DMS153 treated with DMSO at 0.1 percent for 48 hours (cell line): Measurements from ENCODE around the gene NCR1.
"Not testable (repeated sequence)": the region's sequence is repeated elsewhere in the genome, so short reads cannot be mapped to it uniquely, and the experiment has no call there.

Experiments used
- DNase-seq: peaks from one replicate; lab custom pipeline; 2025; ENCODE audit not compliant: unreplicated experiment; lab: John Stamatoyannopoulos, UW

Gene NCR1

DNA sequence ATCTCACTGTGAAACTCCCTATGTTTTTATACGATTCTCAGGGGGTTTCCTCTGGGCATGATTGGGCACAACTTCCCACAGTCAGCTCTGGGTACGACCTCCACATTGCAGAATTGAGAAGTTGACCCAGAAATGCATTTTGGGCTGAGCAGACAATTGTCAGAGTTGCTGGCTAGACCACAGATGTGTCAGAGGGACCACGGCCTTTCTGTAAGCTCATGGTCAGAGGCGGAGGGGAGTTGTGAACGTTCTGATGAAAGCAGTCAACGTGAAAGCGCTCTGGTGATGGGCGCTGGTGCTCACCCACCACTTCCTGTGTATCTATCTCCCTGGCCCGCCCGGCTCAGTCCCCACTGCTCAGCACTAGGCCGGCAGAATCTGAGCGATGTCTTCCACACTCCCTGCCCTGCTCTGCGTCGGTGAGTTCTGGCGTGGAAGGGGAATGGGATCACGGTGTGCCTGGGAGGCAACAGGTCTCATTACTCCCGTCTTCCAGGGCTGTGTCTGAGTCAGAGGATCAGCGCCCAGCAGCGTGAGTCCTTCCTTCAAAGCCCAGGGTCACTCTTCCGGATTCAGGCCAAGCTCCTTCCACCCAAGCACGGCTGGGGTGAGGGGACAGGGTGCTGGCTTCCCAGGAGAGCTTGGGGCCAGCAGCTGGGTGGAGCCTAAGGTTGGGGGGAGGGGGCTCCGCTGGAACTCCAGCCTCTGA is at the start of gene NCR1:
Gene NCR1 (plus strand): TSS at position 346 of the 709 bp plus-strand sequence. CDS start 40 bp downstream, at position 386.
- no peak for DNase-seq

- not testable (repeated sequence) for DNase-seq
Measured at GRCh38 chr19:54858476-54858875, 47.5 kb upstream of the NCR1 start.

GRCh38 chr19:54859421-54859820 is 46.5 kb upstream of the NCR1 start:
- not testable (repeated sequence) for DNase-seq

- not testable (repeated sequence) for DNase-seq
Measured at GRCh38 chr19:54863459-54863858, 42.5 kb upstream of the NCR1 start.

DNA sequence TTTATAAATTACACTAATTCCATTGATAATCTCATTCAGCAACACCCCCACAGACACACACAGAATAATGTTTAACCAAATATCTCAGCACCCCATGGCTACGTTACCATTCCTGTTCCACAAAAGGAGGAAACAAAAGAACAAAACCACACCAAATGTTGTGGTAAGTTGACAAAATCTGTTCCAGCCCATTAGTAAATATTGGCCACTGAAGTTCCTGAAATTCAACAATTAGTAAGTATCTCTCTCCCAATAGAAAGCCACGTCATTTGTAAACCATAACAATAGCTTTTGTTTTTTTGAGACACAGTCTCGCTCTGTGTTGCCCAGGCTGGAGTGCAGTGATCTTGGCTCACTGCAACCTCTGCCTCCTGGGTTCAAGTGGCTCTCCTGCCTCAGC is 34.3 kb upstream of the NCR1 start:
- DNase-seq: no peak

DNA sequence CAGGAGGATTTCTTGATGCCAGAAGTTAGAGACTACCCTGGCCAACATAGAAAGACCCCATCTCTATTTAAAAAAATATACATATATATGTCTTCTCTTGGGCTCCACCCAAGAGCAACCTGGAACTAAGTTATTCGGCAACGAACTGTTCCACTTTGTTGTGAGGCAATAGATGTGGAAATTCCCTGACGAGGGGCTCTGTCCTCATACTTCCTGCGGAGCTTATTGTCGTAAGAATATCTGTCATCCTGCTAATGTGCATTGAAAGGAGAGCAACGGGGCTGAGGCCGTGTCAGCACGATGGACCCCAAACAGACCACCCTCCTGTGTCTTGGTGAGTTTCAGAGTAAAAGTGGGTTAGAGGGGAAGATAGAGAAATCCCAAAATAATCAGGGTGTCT is 32.0 kb upstream of the NCR1 start, which contains the start of gene FCAR:
Gene FCAR (plus strand): TSS at position 246 of the 400 bp plus-strand sequence. CDS start 55 bp downstream, at position 301.
- DNase-seq: no peak

- no peak for DNase-seq
Measured at GRCh38 chr19:54875506-54875905, 30.4 kb upstream of the NCR1 start.

DNA sequence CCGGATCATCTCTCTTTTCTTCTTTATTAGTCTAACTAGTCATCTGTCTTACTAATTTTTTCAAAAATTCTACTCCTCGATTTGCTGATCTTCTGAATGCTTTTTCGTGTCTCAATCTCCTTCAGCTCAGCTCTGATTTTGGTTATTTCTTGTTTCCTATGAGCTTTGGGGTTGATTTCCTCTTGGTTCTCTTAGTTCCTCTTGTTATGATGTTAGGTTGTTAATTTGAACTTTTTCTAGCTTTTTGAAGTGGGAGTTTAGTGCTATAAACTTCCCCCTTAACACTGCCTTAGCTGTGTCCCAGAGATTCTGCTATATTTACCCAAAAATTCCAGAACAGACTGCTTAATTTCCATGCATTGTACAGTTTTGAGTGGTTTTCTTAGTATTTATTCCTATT is 28.5 kb upstream of the NCR1 start:
- DNase-seq: no peak

- DNase-seq: no peak
Measured at GRCh38 chr19:54881884-54882283, 24.1 kb upstream of the NCR1 start.

GRCh38 chr19:54882758-54883157 is 23.2 kb upstream of the NCR1 start:
- DNase-seq: no peak

DNA sequence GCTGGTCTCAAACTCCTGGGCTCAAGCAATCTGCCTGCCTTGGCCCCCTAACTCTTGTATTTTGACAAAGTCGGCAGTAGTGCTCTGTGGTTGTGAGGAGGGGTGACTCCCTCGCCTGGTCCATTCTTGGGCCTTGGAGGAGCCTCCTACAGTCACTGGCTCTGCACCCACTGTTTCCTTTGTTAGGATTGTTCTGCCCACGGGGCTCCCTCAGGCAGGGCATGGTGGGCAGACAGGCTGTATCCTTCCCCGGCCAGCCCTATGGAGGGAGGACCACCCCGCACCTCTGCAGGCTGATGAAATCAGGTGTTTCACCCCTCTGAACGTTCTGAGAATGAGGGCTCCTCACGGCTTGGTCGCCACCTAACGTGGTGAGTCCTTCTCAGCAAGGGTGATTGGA is 22.7 kb upstream of the NCR1 start:
- no peak for DNase-seq

DNA sequence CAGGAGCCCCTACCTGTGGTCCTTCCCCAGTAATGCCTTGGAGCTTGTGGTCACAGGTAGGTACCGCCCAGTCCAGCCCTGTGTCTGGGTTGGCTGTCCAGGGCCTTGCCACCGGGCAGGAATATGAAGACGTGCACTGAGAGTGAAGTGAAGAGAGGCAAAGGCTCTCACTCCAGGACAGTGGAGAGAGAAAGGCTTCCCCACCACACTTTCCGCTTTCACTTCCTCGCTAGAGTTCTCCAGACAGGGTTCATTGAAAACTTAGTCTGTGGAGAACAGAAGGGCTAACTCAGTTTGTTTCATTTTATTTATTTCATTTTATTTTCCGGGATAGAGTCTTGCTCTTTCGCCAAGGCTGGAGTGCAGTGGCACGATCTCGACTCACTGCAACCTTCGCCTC is 17.7 kb upstream of the NCR1 start:
- DNase-seq: no peak

DNA sequence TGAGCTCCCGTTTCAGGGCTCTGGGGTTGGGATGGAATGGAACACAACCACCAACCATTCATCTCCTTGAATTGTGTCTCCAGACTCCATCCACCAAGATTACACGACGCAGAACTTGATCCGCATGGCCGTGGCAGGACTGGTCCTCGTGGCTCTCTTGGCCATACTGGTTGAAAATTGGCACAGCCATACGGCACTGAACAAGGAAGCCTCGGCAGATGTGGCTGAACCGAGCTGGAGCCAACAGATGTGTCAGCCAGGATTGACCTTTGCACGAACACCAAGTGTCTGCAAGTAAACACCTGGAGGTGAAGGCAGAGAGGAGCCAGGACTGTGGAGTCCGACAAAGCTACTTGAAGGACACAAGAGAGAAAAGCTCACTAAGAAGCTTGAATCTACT is 16.4 kb upstream of the NCR1 start:
- DNase-seq: no peak

DNA sequence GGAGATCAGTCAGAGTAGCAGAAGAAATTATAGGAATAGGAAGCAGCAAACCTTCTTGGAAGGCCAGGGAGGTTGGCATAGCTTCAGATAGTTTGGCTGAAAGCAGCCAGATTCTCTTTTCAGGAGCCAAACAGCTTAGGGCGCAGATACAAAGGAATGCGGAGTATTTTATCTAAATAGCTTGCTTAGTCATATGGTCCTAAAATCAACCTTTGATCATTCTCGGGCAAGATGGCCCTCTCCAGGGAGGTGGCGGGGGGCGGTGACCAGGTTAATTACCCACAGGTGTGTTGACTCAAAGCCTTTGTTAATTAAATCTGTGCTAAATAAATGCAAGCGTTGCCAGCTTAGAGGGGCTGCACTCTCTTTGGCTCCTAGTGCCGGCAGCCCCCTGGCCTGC is 12.5 kb upstream of the NCR1 start:
- DNase-seq: no peak

DNA sequence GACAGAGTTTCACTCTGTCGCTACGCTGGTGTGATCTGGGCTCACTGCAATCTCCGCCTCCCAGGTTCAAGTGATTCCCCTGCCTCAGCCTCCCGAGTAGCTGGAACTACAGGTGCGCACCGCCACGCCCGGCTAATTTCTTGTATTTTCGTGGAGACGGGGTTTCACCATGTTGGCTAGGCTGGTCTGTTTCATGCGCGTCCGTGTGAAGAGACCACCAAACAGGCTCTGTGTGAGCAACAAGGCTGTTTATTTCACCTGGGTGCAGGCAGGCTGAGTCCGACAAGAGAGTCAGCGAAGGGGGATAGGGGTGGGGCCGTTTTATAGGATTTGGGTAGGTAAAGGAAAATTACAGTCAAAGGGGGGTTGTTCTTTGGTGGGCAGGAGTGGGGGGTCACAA is 11.8 kb upstream of the NCR1 start:
- DNase-seq: not testable (repeated sequence)

- DNase-seq: no peak
Measured at GRCh38 chr19:54896036-54896435, 9.9 kb upstream of the NCR1 start.

- not testable (repeated sequence) for DNase-seq
Measured at GRCh38 chr19:54898685-54899084, 7.3 kb upstream of the NCR1 start.

DNA sequence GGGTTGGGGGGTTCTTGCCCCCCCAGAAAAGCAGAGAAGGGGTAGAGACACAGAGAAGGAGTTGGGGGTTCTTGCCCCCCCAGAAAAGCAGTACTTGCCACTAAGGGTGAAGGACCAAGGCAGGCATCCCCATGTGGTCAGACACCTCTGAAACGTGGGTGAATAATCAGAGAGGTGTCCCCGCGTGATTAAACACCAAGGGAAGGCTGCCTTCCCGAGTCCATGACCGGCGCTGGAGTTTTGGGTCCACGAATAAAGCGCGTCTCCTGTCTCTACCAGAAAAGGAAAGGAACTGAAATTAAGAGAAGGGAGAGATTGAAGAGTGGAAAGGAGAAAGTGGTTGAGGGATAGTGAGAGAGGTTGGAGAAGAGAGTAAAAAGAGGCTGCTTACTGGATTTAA is 6.3 kb upstream of the NCR1 start:
- not testable (repeated sequence) for DNase-seq

DNA sequence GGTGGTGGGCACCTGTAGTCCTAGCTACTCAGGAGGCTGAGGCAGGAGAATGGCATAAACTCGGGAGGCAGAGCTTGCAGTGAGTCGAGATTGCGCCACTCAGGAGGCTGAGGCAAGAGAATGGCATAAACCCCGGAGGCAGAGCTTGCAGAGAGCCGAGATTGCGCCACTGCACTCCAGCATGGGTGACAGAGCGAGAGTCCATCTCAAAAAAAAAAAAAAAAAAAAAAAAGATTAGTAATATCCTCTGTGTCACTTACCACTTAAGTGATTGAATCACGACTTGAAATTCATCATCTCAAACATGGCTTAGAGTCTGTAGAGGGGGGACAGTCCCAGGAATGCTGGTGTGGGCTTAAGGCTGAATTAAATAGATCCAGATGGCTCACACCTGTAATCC is 4.8 kb upstream of the NCR1 start:
- not testable (repeated sequence) for DNase-seq

DNA sequence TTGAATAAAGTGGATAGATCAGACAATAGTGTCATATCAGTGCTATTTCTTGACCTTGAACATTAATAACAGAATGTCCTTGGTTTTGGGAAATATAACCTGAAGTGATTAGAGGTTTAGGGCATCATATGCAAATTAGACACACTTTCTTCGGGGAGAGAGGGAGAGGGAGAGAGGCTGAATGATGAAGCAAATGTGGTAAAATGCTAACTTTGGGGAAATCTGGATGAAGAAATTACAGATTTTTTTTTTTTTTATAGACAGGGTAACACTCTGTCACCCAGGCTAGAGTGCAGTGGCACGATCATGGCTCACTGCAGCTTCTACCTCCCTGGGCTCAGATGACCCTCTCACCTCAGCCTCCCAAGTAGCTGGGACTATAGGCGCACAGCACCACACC is 3.9 kb upstream of the NCR1 start:
- no peak for DNase-seq

- DNase-seq: no peak
Measured at GRCh38 chr19:54903303-54903702, 2.6 kb upstream of the NCR1 start.

- not testable (repeated sequence) for DNase-seq
Measured at GRCh38 chr19:54904261-54904660, 1.7 kb upstream of the NCR1 start.

GRCh38 chr19:54905421-54905802 is 536 bp upstream of the NCR1 start:
- no peak for DNase-seq
